ENCODE data around the gene NCAPD2.
"Not testable (repeated sequence)": the region's sequence is repeated elsewhere in the genome, so short reads cannot be mapped to it uniquely, and the experiment has no call there.

NCAPD2 gene

DNA sequence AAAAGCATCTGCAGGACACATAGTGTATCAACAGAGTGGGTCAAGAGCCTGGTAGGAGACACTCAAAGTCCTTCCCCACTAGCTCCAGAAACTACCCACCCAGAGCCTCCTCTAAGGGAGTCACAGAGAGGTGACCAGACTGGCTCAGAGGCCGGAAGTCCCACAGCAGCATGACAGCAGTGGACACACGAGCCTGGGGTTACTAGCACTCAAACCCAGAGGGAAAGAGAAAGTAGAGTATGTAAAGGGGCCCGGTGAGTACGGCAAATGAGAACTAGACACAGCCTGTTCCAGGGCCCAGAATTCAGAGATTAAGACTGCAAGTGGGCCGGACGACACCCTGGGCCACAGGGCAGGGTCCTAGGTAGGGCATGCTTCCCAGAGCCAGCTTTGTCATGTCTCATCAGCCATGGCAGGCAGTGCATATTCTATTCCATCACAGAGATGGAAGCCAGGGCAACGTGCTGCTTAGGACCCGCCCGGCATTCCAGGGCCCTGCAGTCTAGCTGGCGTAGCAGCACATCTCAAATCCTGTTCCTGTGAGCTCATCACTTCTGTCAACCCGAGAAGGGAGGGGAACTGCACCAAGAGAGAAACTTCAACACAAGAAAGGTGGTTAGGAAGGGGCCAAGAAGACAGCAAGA is 57.7 kb downstream of the NCAPD2 start:
- no peak for DNase-seq

- DNase-seq, result no peak
These were observed 58.2 kb downstream of the NCAPD2 start for GRCh38 chr12:6552140-6552551.

- no peak for DNase-seq
These were observed 59.4 kb downstream of the NCAPD2 start for GRCh38 chr12:6553051-6553868.

GRCh38 chr12:6554168-6555017 is 60.5 kb downstream of the NCAPD2 start:
- DNase-seq, result peak; percentile 77 to 78

GRCh38 chr12:6555018-6555691 is 61.3 kb downstream of the NCAPD2 start:
- no peak for DNase-seq

GRCh38 chr12:6556496-6556817 is 62.6 kb downstream of the NCAPD2 start:
- not testable (repeated sequence) for DNase-seq

DNA sequence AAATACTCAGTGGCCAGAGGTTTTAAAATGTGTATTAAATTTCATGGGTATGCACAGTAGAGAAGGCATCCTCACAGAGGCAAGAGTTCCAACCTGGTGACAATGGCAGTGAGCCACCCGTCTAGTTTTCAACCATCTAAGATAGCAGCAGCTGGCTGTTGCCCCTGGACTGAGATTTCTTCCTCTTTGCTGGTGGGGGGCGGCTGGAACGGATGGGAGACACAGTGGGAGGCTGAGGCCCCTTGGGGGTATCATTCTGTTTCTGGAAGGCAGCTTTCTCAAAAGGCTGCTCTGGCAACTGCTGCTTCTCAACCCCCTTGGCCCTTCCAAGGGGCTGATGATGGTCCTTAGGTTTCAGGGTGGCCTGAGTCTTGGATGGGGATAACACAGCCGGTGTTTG is 63.0 kb downstream of the NCAPD2 start:
- DNase-seq, result no peak

DNA sequence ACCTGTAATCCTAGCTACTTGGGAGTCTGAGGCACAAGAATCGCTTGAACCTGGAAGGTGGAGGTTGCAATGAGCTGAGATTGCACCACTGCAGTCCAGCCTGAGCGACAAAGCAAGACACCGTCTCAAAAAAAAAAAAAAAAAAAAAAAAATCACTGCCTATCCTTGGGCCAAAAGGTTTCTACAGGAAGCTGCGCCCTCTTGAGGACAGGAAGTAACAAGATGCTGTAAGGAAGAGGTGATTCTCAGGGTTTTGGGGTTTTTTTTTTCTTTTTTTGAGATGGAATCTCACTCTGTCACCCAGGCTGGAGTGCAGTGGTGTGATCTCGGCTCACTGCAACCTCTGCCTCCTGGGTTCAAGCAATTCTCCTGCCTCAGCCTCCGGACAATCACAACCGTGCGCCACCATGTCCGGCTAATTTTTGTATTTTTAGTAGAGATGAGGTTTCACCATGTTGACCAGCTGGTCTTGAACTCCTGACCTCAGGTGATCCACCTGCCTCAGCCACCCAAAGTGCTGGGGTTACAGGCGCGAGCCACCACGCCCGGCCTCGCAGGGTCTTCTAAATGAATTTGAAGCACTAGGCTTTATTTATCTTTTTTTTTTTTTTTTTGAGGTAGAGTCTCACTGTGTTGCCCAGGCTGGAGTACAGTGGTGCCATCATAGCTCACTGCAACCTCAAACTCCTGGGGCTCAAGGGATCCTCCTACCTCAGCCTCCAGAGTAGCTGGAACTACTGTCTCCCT is 64.3 kb downstream of the NCAPD2 start:
- peak; percentile 72 to 78 for DNase-seq

- no peak for DNase-seq
These were observed 65.6 kb downstream of the NCAPD2 start for GRCh38 chr12:6559500-6559899.

DNA sequence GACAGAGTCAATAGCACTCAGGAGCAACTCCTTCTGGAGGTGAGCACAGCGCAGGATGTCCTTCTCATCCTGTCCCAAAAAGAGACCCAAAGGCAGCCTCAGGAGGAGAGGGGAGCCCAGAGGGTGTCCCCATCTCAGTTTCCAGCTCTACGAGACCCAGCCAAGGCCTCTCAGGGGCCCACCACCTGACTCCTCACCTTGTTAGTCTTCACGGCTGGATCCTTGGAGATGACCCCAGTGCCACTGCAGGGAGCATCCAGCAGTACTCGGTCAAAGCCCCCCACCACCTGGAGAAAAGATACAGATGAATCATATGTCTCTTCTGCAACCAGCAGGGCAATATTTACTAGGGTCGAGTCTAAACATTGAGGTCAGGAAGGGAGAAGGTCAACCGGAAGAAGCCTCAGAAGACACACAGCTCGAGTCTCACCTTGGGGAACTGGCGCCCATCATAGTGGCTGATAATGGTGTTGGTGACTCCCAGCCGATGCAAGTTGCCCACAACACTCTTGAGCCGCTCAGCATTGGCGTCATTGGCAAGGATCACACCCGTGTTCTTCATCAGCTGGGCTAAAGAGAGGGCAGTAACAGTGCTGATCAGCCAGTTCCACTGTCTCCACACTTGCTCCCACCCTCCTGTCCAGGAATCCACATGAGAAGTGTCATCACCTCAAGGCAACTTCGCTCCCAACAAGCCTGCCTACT is 66.8 kb downstream of the NCAPD2 start:
- DNase-seq, result no peak

- no peak for DNase-seq
These were observed 69.0 kb downstream of the NCAPD2 start for GRCh38 chr12:6562881-6563280.

DNA sequence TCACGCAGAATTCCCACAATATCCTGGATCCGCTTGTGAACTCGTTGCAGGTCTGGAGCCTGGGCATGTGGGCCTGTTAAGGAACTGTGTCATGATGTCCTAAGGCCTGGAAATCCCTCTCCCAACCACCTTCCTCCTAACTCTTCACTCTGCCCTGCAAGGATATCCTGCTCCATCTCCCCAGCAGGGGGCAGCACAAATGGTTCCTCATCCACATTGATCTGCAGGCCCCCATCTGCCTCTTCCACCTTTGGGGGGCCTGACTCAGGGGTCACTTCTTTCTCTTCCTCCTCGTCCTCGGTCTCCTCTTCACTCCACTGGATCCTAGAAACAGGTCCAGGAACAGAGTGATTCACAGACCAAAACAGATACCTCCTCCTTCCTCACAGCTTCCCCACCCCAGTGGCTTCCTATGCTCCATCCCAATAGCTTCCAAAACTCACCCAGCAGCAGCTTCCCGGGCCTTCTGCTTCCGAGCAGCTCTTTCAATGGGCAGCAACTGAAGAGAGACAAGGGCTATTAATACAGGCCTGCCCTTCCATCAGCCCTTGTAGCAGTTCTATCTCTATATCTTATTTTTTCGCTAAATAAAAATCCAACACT is 69.6 kb downstream of the NCAPD2 start:
- DNase-seq, result peak; percentile 61 to 64

DNA sequence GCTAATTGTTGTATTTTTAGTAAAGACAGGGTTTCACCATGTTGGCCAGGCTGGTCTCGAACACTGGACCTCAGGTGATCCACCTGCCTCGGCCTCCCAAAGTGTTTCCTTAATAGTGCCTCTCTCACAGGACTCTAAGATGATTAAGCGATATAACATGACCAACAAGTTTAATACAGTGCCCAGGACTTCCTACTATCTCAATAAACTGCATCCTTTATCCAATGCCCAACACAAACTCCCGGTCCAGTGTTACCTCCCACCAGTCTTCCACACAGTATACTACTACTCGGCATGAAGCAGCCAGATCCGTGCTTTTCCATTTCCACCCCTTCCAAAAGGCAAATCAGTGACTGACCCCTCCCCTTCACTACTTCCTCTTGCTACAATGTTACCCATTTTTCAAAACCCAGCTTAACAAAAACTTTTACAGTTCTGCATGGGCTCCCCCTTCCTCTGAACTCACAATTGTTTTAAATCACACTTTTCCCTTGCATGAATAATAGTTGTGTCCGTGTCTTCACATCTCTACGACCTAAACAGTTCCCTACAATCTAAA is 73.3 kb downstream of the NCAPD2 start:
- no peak for DNase-seq

GRCh38 chr12:6569312-6569711 is 75.4 kb downstream of the NCAPD2 start:
- DNase-seq, result no peak

DNA sequence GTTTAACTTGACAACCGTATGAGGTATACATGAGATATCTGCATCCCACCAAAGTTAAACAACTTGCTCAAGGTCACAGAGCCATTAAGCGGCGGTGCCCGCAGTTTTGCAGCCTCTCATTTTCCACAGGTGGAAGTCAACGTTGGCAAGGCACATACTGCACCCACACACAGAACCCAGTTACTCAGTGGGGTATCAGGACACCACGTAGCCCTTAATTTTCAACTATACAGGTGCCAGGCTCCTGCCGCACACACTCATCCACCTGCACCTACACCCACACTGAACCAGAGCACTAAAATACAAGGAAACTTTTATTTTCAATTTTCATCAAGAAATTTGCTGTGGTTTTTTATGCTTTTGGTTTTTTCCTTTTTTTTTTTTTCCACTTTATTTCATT is 75.9 kb downstream of the NCAPD2 start:
- no peak for DNase-seq

DNA sequence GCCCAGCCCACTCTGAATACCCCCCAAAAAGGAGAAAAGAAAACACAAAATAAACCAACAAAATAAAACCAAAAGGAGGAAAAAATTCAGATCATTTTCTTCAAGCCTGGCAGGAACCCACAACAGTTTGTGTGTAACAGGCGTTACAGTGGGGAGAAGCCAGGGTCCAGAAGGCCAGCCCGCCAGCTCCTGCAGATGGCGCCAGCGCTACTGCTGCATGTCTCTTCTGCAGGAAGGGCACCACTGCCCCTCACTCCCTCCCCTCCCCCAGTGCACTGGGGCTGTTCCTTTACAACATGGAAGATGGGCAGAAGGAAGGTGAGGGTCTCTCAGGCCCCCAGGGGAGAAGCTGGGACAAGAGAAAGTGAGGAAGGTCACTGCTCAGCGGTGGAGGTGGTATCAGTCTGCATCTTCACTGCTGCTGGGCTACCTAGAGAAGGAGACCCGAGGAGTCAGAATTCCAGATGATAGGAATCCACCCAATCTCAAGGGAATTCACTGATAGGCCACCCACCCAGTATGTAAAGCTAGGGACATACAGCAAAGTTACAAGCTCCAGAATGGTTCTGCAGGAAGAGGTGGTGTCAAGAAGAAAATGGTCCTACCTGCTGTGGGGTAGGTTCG is 76.5 kb downstream of the NCAPD2 start:
- peak; percentile 49 to 55 for DNase-seq

GRCh38 chr12:6573001-6573400 is 79.1 kb downstream of the NCAPD2 start:
- no peak for DNase-seq

DNA sequence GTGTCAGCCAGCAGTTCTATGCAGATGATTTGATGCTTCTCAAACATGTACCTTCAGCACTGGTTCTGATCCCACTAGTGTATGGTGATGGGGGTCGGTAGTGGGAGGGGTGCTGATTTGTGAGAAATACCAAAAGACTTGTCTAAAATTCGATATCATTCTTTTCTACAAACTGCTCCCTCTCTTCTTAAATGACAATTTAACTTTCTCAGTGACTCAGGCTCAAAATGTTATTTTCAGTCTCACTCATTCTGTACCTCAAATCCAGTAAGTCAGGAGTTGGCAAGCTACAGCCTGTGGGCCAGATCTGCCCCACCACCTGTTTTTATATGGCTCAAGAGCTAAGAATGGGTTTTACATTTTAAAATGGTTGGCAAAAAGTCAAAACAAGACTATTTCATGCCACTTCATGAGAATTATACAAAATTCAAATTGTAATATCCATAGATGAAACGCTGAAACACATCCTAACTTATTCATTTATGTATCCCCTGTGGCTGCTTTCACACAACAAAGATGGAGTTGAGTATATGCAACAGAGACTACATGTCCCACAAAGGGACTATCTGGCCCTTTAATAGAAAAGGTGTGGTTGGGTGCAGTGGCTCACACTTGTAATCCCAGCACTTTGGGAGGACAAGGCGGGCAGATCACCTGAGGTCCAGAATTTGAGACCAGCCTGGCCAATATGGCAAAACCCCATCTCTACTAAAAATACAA is 80.8 kb downstream of the NCAPD2 start:
- DNase-seq, result no peak

DNA sequence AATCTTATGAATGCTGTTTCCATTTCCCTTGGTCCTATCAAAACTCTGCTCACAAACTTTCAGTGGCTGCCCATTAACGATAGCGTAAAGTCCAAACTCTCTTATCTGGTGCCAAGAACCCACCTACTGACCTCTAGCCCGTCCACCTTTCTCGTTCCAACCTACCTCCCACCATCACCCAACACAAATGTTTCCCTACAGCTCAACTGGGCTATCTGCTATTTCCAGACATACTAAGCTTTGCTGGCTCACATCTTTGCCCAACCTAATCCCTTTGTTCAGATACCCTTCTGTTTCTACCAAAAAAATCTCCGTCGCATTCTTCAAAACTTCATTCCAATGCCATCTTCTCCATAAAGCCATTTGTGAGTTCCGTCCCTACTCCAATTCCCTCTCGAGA is 81.7 kb downstream of the NCAPD2 start:
- DNase-seq, result no peak
